Cardiac muscle cell (in vitro differentiated cells and primary cell): Measurements from ENCODE around the gene EEPD1. TPM values are rescaled to one million over a fixed set of nuclear protein-coding genes. Genes with fewer than 3 reads are reported as not detected.

ENCODE experiments used
- DNase-seq, 2 donors: peaks; one replicate each; pipeline versions ENCODE4 v3.0.0 to v3.0.0-alpha.2; 2010 to 2017; ENCODE audit warnings: low read depth in 1 of 2, low spot score in 1 of 2
- H3K27ac ChIP-seq: fragments of 200-600 bp; sonication (generic); 2 replicates; pipeline ENCODE4 v1.5.1; 2016
- H3K27me3 ChIP-seq: fragments of 200-600 bp; sonication (generic); 2 replicates; pipeline ENCODE4 v1.6.0; 2016; ENCODE audit warnings: control low read depth
- H3K36me3 ChIP-seq: fragments of 200-600 bp; sonication (generic); 2 replicates; pipeline ENCODE4 v1.5.1; 2016; ENCODE audit warnings: control low read depth
- H3K4me1 ChIP-seq: fragments of 200-600 bp; sonication (generic); 2 replicates; pipeline ENCODE4 v1.8.1; 2017; ENCODE audit warnings: low read depth, mild to moderate bottlenecking, mixed run types
- H3K4me3 ChIP-seq: fragments of 200-600 bp; sonication (generic); 2 replicates; pipeline ENCODE4 v1.5.1; 2016; ENCODE audit warnings: mild to moderate bottlenecking
- H3K9me3 ChIP-seq: fragments of 200-600 bp; sonication (generic); 2 replicates; pipeline ENCODE4 v1.5.1; 2017; ENCODE audit warnings: low read depth, mild to moderate bottlenecking, control low read depth
- CTCF ChIP-seq: IDR thresholded peaks from 2 replicates; pipeline ENCODE4 v1.5.1; 2012; ENCODE audit warnings: low read depth, mild to moderate bottlenecking, low read length
- polyA plus RNA-seq: library from polyadenylated mRNA; unstranded; fragments of >200 nt; fragmentation: Nextera tagmentation; extraction: Ambion mirVana; gene quantifications from 2 replicates; pipeline ENCODE4 v1.2.1, GENCODE V29; 2016
- total RNA-seq: library from RNA; depleted of rRNA; stranded (reverse); fragments of >200 nt; gene quantifications from 2 replicates; pipeline ENCODE4 v1.2.3, GENCODE V29; 2016

The EEPD1 gene
- total and polyA plus RNA-seq, 2 experiments from 2014 or later: 4.8 to 11.9 TPM

GRCh38 chr7:36296284-36296683 is 143.2 kb downstream of the EEPD1 start:
- H3K27me3 ChIP-seq: no peaks in the 10 kb centered on the region
- H3K9me3 ChIP-seq: no peaks in the 10 kb centered on the region
- TF ChIP-seq CTCF: no peak
- no peak overlapping the region for H3K27ac ChIP-seq
- peaks cover 20% of the 10 kb centered on the region for H3K4me1 ChIP-seq
- H3K4me3 ChIP-seq: no peak overlapping the region
- H3K36me3 ChIP-seq: no peaks in the 10 kb centered on the region
- no peak for DNase-seq

- H3K36me3 ChIP-seq: no peaks in the 10 kb centered on the region
- TF ChIP-seq CTCF: no peak
- no peak for DNase-seq
- H3K4me1 ChIP-seq: peaks cover 19% of the 10 kb centered on the region
- no peak overlapping the region for H3K4me3 ChIP-seq
- no peaks in the 10 kb centered on the region for H3K9me3 ChIP-seq
- H3K27me3 ChIP-seq: no peaks in the 10 kb centered on the region
- H3K27ac ChIP-seq: no peak overlapping the region
Measured at GRCh38 chr7:36297364-36298009, 144.4 kb downstream of the EEPD1 start.

GRCh38 chr7:36298106-36298505 is 145.1 kb downstream of the EEPD1 start:
- Histone ChIP-seq H3K9me3 (no peaks in the 10 kb centered on the region), H3K27me3 (no peaks in the 10 kb centered on the region), H3K36me3 (no peaks in the 10 kb centered on the region), H3K27ac (no peak overlapping the region), H3K4me1 (peaks cover 25% of the 10 kb centered on the region), H3K4me3 (no peak overlapping the region)
- no peak for DNase-seq
- TF ChIP-seq CTCF: no peak

- H3K27me3 ChIP-seq: no peaks in the 10 kb centered on the region
- H3K9me3 ChIP-seq: no peaks in the 10 kb centered on the region
- H3K27ac ChIP-seq: no peak overlapping the region
- no peak for DNase-seq
- H3K4me1 ChIP-seq: peaks cover 37% of the 10 kb centered on the region
- H3K36me3 ChIP-seq: no peaks in the 10 kb centered on the region
- TF ChIP-seq CTCF: no peak
- H3K4me3 ChIP-seq: no peak overlapping the region
Measured at GRCh38 chr7:36299223-36299774, 146.2 kb downstream of the EEPD1 start.

GRCh38 chr7:36299823-36300341 is 146.8 kb downstream of the EEPD1 start:
- H3K4me1 ChIP-seq: peaks cover 42% of the 10 kb centered on the region
- H3K27ac ChIP-seq: no peak overlapping the region
- no peaks in the 10 kb centered on the region for H3K9me3 ChIP-seq
- no peak overlapping the region for H3K4me3 ChIP-seq
- DNase-seq: peak in 1 of 2 donors; percentile 20
- TF ChIP-seq CTCF: no peak
- H3K27me3 ChIP-seq: no peaks in the 10 kb centered on the region
- no peaks in the 10 kb centered on the region for H3K36me3 ChIP-seq
